Parathyroid adenoma (tissue), 2 donors: ENCODE results near the gene TANC2.

Experiments used
- H2AFZ ChIP-seq: fragments of 300-600 bp; sonication (generic); one replicate; pipeline ENCODE4 v1.7.0; 2017; ENCODE audit warnings: antibody characterized with exemption, mild to moderate bottlenecking
- H3K27ac ChIP-seq: fragments of 300-600 bp; sonication (generic); one replicate; pipeline ENCODE4 v1.7.0; 2017
- H3K27me3 ChIP-seq: fragments of 300-600 bp; sonication (generic); one replicate; pipeline ENCODE4 v1.7.0; 2017; ENCODE audit warnings: low read length; ENCODE audit not compliant: control insufficient read depth, insufficient read depth
- H3K36me3 ChIP-seq: fragments of 300-600 bp; sonication (generic); one replicate; pipeline ENCODE4 v1.7.0; 2017; ENCODE audit warnings: low read length; ENCODE audit not compliant: control insufficient read depth, insufficient read depth
- H3K4me1 ChIP-seq: fragments of 300-600 bp; sonication (generic); one replicate; pipeline ENCODE4 v1.7.0; 2017; ENCODE audit warnings: control low read depth
- H3K4me2 ChIP-seq: fragments of 300-600 bp; sonication (generic); one replicate; pipeline ENCODE4 v1.7.0; 2017; ENCODE audit warnings: low read length
- H3K4me3 ChIP-seq: fragments of 300-600 bp; sonication (generic); one replicate; pipeline ENCODE4 v1.7.0; 2017; ENCODE audit warnings: low read depth, low read length
- H3K79me2 ChIP-seq: fragments of 300-600 bp; sonication (generic); one replicate; pipeline ENCODE4 v1.7.0; 2017; ENCODE audit warnings: control low read depth
- H3K9ac ChIP-seq: fragments of 300-600 bp; sonication (generic); one replicate; pipeline ENCODE4 v1.7.0; 2017; ENCODE audit warnings: mild to moderate bottlenecking
- H3K9me3 ChIP-seq: fragments of 300-600 bp; sonication (generic); one replicate; pipeline ENCODE4 v1.7.0; 2017; ENCODE audit warnings: low read length; ENCODE audit not compliant: control insufficient read depth
- CTCF ChIP-seq: fragments of 300-600 bp; sonication (generic); IDR thresholded peaks from one replicate; pipeline ENCODE4 v1.7.0; 2017; ENCODE audit warnings: antibody characterized with exemption, mild to moderate bottlenecking
- donor health status: primary hyperparathyroidism.

The TANC2 gene

GRCh38 chr17:62980842-62981241 lies 14.8 kb downstream of the TANC2 start:
- no peaks in the 10 kb centered on the region for H3K4me1 ChIP-seq
- H3K9me3 ChIP-seq = no peaks in the 10 kb centered on the region
- H2AFZ ChIP-seq = no peak overlapping the region
- no peak overlapping the region for H3K4me2 ChIP-seq
- H3K79me2 ChIP-seq = peaks cover 48% of the 10 kb centered on the region
- no peaks in the 10 kb centered on the region for H3K36me3 ChIP-seq
- no peaks in the 10 kb centered on the region for H3K27me3 ChIP-seq
- H3K9ac ChIP-seq = no peak overlapping the region
- H3K27ac ChIP-seq = no peak overlapping the region
- H3K4me3 ChIP-seq = no peak overlapping the region
- no peak for TF ChIP-seq CTCF

DNA sequence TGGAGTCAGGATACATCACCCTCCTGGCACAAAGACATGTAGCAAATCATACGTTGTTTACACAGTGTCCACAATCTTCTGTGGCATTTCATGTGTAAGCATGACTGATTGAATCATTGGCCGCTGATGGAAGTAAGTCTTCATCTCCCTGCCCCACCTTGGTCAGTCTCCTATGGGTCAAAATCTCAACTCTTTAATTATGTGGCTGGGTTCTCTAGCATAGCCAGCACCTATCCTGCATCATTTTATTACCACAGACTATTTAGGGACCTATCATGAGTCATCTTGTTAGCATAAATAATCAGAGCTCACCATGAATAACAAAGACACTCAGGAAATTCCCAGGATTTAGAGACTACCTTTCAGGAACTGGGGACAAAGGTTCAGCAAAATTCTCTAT lies 15.9 kb downstream of the TANC2 start:
- H3K4me1 ChIP-seq = no peaks in the 10 kb centered on the region
- H3K27me3 ChIP-seq = no peaks in the 10 kb centered on the region
- no peak overlapping the region for H3K9ac ChIP-seq
- H3K4me2 ChIP-seq = no peak overlapping the region
- TF ChIP-seq CTCF = no peak
- no peak overlapping the region for H2AFZ ChIP-seq
- H3K36me3 ChIP-seq = no peaks in the 10 kb centered on the region
- H3K4me3 ChIP-seq = no peak overlapping the region
- H3K27ac ChIP-seq = no peak overlapping the region
- peaks cover 55% of the 10 kb centered on the region for H3K79me2 ChIP-seq
- no peaks in the 10 kb centered on the region for H3K9me3 ChIP-seq

GRCh38 chr17:62984801-62985200 lies 18.8 kb downstream of the TANC2 start:
- H3K27ac ChIP-seq = no peak overlapping the region
- no peak overlapping the region for H2AFZ ChIP-seq
- no peak overlapping the region for H3K4me2 ChIP-seq
- no peaks in the 10 kb centered on the region for H3K4me1 ChIP-seq
- H3K4me3 ChIP-seq = no peak overlapping the region
- peaks cover 48% of the 10 kb centered on the region for H3K79me2 ChIP-seq
- no peaks in the 10 kb centered on the region for H3K9me3 ChIP-seq
- no peak overlapping the region for H3K9ac ChIP-seq
- no peaks in the 10 kb centered on the region for H3K27me3 ChIP-seq
- H3K36me3 ChIP-seq = no peaks in the 10 kb centered on the region
- TF ChIP-seq CTCF = no peak

DNA sequence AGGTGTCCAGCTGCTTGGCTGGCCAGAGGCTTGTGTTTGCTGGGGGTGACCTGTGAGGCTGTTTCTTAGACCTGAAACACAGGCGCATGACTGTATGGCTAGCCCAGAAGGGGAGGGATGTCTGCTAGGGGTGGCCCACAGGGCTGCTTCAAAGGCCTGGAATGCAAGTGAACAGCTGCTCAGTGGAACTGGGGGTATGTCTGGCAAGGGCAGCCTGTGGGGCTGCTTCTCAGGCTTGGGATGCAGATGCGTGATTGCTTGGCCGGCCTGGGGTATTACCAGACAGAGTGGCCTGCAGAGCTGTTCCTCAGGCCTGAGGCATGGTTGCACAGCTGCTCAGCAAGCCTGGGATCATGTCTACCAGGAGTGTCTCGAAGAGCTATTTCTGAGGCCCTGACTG lies 20.5 kb downstream of the TANC2 start:
- peaks cover 47% of the 10 kb centered on the region for H3K79me2 ChIP-seq
- TF ChIP-seq CTCF = no peak
- no peaks in the 10 kb centered on the region for H3K9me3 ChIP-seq
- H3K4me3 ChIP-seq = no peak overlapping the region
- H3K9ac ChIP-seq = no peak overlapping the region
- H3K27ac ChIP-seq = no peak overlapping the region
- no peak overlapping the region for H2AFZ ChIP-seq
- H3K27me3 ChIP-seq = no peaks in the 10 kb centered on the region
- no peaks in the 10 kb centered on the region for H3K36me3 ChIP-seq
- H3K4me1 ChIP-seq = no peaks in the 10 kb centered on the region
- no peak overlapping the region for H3K4me2 ChIP-seq

DNA sequence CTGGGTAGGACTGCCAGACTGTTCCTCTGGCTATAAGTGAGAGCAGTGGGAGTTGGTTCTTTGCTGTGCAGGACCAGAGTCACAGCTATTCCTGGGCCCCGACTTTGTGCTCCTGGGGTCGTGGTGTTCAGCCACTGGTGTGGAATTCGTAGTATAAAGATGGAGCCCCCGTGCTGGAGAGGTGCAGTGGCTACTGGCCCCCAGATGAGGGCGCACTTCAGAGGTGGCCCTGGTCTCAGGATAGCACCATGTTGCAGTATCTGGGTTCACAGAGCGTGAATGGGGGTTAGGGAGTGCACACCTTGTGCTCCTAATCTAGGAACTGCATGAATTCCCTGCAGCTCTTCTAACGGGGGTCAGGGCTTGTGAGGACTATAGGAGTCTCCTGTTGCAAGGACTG lies 21.1 kb downstream of the TANC2 start:
- Histone ChIP-seq H3K27me3 (no peaks in the 10 kb centered on the region), H3K4me3 (no peak overlapping the region), H3K79me2 (peaks cover 44% of the 10 kb centered on the region), H3K9ac (no peak overlapping the region), H3K4me1 (no peaks in the 10 kb centered on the region), H3K36me3 (no peaks in the 10 kb centered on the region), H3K4me2 (no peak overlapping the region), H3K9me3 (no peaks in the 10 kb centered on the region), H2AFZ (no peak overlapping the region), H3K27ac (no peak overlapping the region)
- no peak for TF ChIP-seq CTCF
